Measurements from ENCODE around the gene PSMB9.

The PSMB9 gene

GRCh38 chr6:32858194-32858593, 4.2 kb downstream of the PSMB9 start:
- Histone ChIP-seq H3K27ac (no peak overlapping the region), H3K4me3 (ENCODE audit: low read depth, low read length) (no peak overlapping the region), H3K27me3 (replicated peaks) (no peaks in the 10 kb centered on the region), H3K36me3 (replicated peaks) (no peaks in the 10 kb centered on the region)
- in situ Hi-C loops (cut with HindIII; ENCODE audit: low pct_ligation_motif_present, low sequenced_read_pairs) = no loop called here
- no peak for TF ChIP-seq CTCF (IDR thresholded peaks at IDR 0.05; ENCODE audit: low read depth, low read length, missing control alignments)
- DNase-seq = no peak

- Histone ChIP-seq H3K36me3 (replicated peaks) (no peaks in the 10 kb centered on the region), H3K4me3 (ENCODE audit: low read depth, low read length) (no peak overlapping the region), H3K27ac (no peak overlapping the region), H3K27me3 (replicated peaks) (no peaks in the 10 kb centered on the region)
- TF ChIP-seq CTCF (IDR thresholded peaks at IDR 0.05; ENCODE audit: low read depth, low read length, missing control alignments) = no peak
- DNase-seq = no peak
- in situ Hi-C loops (cut with HindIII; ENCODE audit: low pct_ligation_motif_present, low sequenced_read_pairs) = no loop called here
Measured at GRCh38 chr6:32860674-32861073, 6.7 kb downstream of the PSMB9 start.

GRCh38 chr6:32862725-32863124, 8.7 kb downstream of the PSMB9 start:
- H3K4me3 ChIP-seq (ENCODE audit: low read depth, low read length) = no peak overlapping the region
- no peak overlapping the region for H3K27ac ChIP-seq
- DNase-seq = no peak
- peaks cover 3% of the 10 kb centered on the region for H3K27me3 ChIP-seq (replicated peaks)
- in situ Hi-C loops (cut with HindIII; ENCODE audit: low pct_ligation_motif_present, low sequenced_read_pairs) = no loop called here
- no peak for TF ChIP-seq CTCF (IDR thresholded peaks at IDR 0.05; ENCODE audit: low read depth, low read length, missing control alignments)
- H3K36me3 ChIP-seq (replicated peaks) = no peaks in the 10 kb centered on the region

- in situ Hi-C loops (cut with HindIII; ENCODE audit: low pct_ligation_motif_present, low sequenced_read_pairs) = no loop called here
- H3K27me3 ChIP-seq (replicated peaks) = peaks cover 5% of the 10 kb centered on the region
- no peaks in the 10 kb centered on the region for H3K36me3 ChIP-seq (replicated peaks)
- no peak for TF ChIP-seq CTCF (IDR thresholded peaks at IDR 0.05; ENCODE audit: low read depth, low read length, missing control alignments)
- no peak overlapping the region for H3K27ac ChIP-seq
- no peak overlapping the region for H3K4me3 ChIP-seq (ENCODE audit: low read depth, low read length)
- DNase-seq = no peak
Measured at GRCh38 chr6:32865724-32866443, 11.9 kb downstream of the PSMB9 start.

GRCh38 chr6:32867022-32867477, 13.1 kb downstream of the PSMB9 start:
- in situ Hi-C loops (cut with HindIII; ENCODE audit: low pct_ligation_motif_present, low sequenced_read_pairs) = no loop called here
- H3K27ac ChIP-seq = no peak overlapping the region

More at GRCh38 chr6:32867022-32867477, 13.1 kb downstream of the PSMB9 start:
- H3K36me3 ChIP-seq (replicated peaks) = no peaks in the 10 kb centered on the region
- H3K4me3 ChIP-seq (ENCODE audit: low read depth, low read length) = no peak overlapping the region
- no peak for DNase-seq
- peaks cover 5% of the 10 kb centered on the region for H3K27me3 ChIP-seq (replicated peaks)
- no peak for TF ChIP-seq CTCF (IDR thresholded peaks at IDR 0.05; ENCODE audit: low read depth, low read length, missing control alignments)
